AG10803 (cell line): Measurements from ENCODE around the gene NOC4L.

Experiments
- DNase-seq: peaks from one replicate; pipeline ENCODE4 v3.0.0; 2010; ENCODE audit warnings: low read depth
- H3K4me3 ChIP-seq: 2 replicates; pipeline ENCODE4 v1.5.1; 2011; ENCODE audit warnings: mild to moderate bottlenecking, low read length, control low read depth
- TF ChIP-seq, protein P1 (sequence below): conservative IDR thresholded peaks from 2 replicates; pipeline ENCODE4 v1.5.1; 2011; ENCODE audit warnings: mild to moderate bottlenecking, low read length, control low read depth, inconsistent platforms

The NOC4L gene

DNA sequence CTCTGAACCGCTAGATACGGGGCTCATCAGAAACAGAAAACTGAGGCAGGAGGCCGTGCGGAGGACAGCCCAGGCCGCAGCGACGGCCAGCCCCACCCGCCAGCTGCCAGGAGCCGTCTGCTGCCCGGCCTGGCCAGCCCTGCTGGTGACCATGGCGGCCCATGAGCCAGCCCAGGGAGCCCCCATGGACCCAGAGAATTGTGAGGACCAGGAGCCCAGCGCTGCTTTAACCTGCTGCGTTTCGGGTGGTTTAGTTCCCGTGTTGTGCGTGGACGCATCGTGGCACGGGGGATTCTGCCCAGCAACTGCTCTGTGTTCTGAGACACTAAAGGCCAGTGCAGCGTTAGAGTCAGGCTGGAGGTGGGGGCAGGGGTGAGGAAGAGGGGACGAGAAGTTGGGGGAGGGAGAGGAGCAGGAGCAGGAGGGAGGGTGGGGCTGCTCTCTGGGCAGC lies 44.2 kb downstream of the NOC4L start:
- TF ChIP-seq, protein P1, sequence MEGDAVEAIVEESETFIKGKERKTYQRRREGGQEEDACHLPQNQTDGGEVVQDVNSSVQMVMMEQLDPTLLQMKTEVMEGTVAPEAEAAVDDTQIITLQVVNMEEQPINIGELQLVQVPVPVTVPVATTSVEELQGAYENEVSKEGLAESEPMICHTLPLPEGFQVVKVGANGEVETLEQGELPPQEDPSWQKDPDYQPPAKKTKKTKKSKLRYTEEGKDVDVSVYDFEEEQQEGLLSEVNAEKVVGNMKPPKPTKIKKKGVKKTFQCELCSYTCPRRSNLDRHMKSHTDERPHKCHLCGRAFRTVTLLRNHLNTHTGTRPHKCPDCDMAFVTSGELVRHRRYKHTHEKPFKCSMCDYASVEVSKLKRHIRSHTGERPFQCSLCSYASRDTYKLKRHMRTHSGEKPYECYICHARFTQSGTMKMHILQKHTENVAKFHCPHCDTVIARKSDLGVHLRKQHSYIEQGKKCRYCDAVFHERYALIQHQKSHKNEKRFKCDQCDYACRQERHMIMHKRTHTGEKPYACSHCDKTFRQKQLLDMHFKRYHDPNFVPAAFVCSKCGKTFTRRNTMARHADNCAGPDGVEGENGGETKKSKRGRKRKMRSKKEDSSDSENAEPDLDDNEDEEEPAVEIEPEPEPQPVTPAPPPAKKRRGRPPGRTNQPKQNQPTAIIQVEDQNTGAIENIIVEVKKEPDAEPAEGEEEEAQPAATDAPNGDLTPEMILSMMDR = no peak
- H3K4me3 ChIP-seq = no peak overlapping the region
- DNase-seq = no peak

DNA sequence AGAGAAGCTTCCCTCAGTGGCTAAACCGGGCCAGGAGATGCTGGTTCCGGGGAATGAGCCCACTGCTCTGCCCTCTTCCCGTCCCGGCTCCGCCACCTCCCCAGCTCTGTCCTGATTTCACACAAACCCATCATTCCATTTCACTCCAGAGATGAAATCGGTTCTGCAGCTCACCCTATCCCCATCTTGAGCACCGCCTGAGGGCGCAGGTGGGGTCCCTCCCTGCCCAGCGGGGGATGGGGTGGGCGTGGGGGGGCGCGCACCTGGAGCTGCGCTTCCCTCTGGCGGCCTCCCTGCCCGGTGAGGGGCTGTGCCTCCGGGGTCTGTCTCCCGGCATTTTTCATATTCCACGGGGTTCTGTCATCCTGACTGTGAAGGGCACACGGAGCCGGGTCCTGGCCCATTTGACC lies 44.7 kb downstream of the NOC4L start:
- DNase-seq = no peak
- TF ChIP-seq, protein P1 = no peak
- peak overlapping the region; percentile 65 for H3K4me3 ChIP-seq

GRCh38 chr12:132189378-132190011 lies 45.2 kb downstream of the NOC4L start:
- TF ChIP-seq, protein P1 = no peak
- peak; percentile 85 for DNase-seq
- H3K4me3 ChIP-seq = peak overlapping the region; percentile 65

GRCh38 chr12:132190012-132190755 lies 45.9 kb downstream of the NOC4L start:
- TF ChIP-seq, protein P1 = no peak
- no peak for DNase-seq
- peak overlapping the region; percentile 65 for H3K4me3 ChIP-seq

DNA sequence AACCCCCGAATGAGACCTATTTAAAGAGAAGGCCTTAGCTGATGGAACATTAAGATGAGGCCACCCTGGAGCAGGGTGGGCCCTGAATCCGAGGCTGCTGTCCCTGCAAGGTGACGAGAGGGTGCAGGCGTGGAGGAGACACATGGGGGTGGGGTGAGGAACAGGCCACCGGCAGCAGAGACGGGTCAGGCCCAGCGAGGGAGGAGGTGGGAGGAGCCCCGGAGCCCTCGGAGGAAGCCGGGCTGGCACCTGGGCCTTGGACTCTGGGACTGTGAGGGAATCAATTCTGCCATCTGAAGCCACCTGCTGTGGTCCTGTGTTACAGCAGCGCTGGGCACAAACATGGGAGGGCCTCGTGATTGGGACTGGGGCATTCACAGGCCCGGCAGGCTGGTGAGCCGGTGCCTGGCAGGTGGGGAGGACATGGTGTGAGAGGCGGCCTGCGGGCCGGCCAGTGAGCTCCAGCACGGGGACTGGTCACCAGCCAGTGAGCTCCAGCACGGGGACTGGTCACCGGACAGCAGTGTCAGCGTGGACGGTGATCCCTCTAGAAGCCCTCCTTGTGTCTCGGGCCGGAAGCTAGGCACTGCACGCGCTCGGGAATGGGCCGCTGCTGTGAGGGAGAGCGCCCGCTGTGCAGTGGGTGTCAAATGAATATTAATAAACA lies 46.7 kb downstream of the NOC4L start:
- DNase-seq = no peak
- TF ChIP-seq, protein P1 = no peak
- H3K4me3 ChIP-seq = no peak overlapping the region

GRCh38 chr12:132191715-132192553 lies 47.7 kb downstream of the NOC4L start:
- TF ChIP-seq, protein P1 = no peak
- DNase-seq = no peak
- no peak overlapping the region for H3K4me3 ChIP-seq
